B cell (primary cell): ENCODE data around the gene RASSF3.

Experiments used
- CTCF ChIP-seq: fragments of 200-600 bp; IDR thresholded peaks from one replicate; pipeline ENCODE4 v1.8.0; 2022; ENCODE audit warnings: antibody characterized with exemption, mild to moderate bottlenecking
- EZH2 ChIP-seq: IDR thresholded peaks from 2 replicates; pipeline ENCODE4 v1.6.1; 2012; ENCODE audit warnings: borderline replicate concordance, low read depth, mild to moderate bottlenecking, moderate library complexity, low read length; ENCODE audit not compliant: insufficient read depth, poor library complexity, severe bottlenecking

GRCh38 chr12:64675795-64676194, 65.5 kb downstream of the RASSF3 start:
- TF ChIP-seq CTCF = no peak
- no peak for TF ChIP-seq EZH2
